Measurements from ENCODE around the gene CNNM1. TPM values are rescaled to one million over a fixed set of nuclear protein-coding genes. Genes with fewer than 3 reads are reported as not detected.

CNNM1 gene
- total and polyA plus RNA-seq, 8 donors, result 0.53 to 1.6 (median 1.3) TPM

- H3K4me3 ChIP-seq, result no peak overlapping the region
- H3K9me3 ChIP-seq, result no peaks in the 10 kb centered on the region
- no peak for DNase-seq
- no peak for TF ChIP-seq CTCF (IDR thresholded peaks at IDR 0.05)
- no peaks in the 10 kb centered on the region for H3K27me3 ChIP-seq
- no peak for FAIRE-seq
- 54 to 62% methylated on average over 1 of the region's 1 CpG for WGBS, 2 donors
- no peak for ATAC-seq
- no peaks in the 10 kb centered on the region for H3K4me1 ChIP-seq
- intact Hi-C loops (cut with DNase I), result no loop called here
- no peak overlapping the region for H3K27ac ChIP-seq
- H3K36me3 ChIP-seq, result no peaks in the 10 kb centered on the region
These were observed 24.0 kb downstream of the CNNM1 start for GRCh38 chr10:99353182-99353581.

- H3K9me3 ChIP-seq, result no peaks in the 10 kb centered on the region
- H3K4me3 ChIP-seq, result no peak overlapping the region
- 41 to 55% methylated on average over 3 of the region's 3 CpGs for WGBS, 2 donors
- DNase-seq (no peak), FAIRE-seq (no peak), ATAC-seq (no peak)
- H3K4me1 ChIP-seq, result no peaks in the 10 kb centered on the region
- no peaks in the 10 kb centered on the region for H3K36me3 ChIP-seq
- intact Hi-C loops (cut with DNase I), result no loop called here
- no peak overlapping the region for H3K27ac ChIP-seq
- no peaks in the 10 kb centered on the region for H3K27me3 ChIP-seq
- TF ChIP-seq CTCF (IDR thresholded peaks at IDR 0.05), result no peak
These were observed 28.5 kb downstream of the CNNM1 start for GRCh38 chr10:99357691-99358090.

- Histone ChIP-seq H3K36me3 (no peaks in the 10 kb centered on the region), H3K27ac (no peak overlapping the region), H3K9me3 (no peaks in the 10 kb centered on the region), H3K4me3 (no peak overlapping the region), H3K27me3 (no peaks in the 10 kb centered on the region), H3K4me1 (no peaks in the 10 kb centered on the region)
- no peak for FAIRE-seq
- WGBS, 2 donors, result 50 to 65% methylated on average over 1 of the region's 1 CpG
- no peak for TF ChIP-seq CTCF (IDR thresholded peaks at IDR 0.05)
- ATAC-seq, result peak in 2 of 4 donors; percentile 25 to 36
- no peak for DNase-seq
- intact Hi-C loops (cut with DNase I), result no loop called here
These were observed 28.9 kb downstream of the CNNM1 start for GRCh38 chr10:99358101-99358500.

- H3K4me3 ChIP-seq, result no peak overlapping the region
- H3K27ac ChIP-seq, result no peak overlapping the region
- H3K9me3 ChIP-seq, result no peaks in the 10 kb centered on the region
- intact Hi-C loops (cut with DNase I), result no loop called here
- no peaks in the 10 kb centered on the region for H3K36me3 ChIP-seq
- no peaks in the 10 kb centered on the region for H3K27me3 ChIP-seq
- ATAC-seq (no peak), DNase-seq (no peak), FAIRE-seq (no peak)
- no peaks in the 10 kb centered on the region for H3K4me1 ChIP-seq
- WGBS, 2 donors, result 69 to 70% methylated on average over 5 of the region's 5 CpGs
- no peak for TF ChIP-seq CTCF (IDR thresholded peaks at IDR 0.05)
These were observed 31.8 kb downstream of the CNNM1 start for GRCh38 chr10:99360934-99361333.

- Histone ChIP-seq H3K4me1 (no peaks in the 10 kb centered on the region), H3K27me3 (no peaks in the 10 kb centered on the region), H3K27ac (no peak overlapping the region), H3K4me3 (no peak overlapping the region), H3K36me3 (no peaks in the 10 kb centered on the region), H3K9me3 (no peaks in the 10 kb centered on the region)
- ATAC-seq, result no peak
- no peak for DNase-seq
- TF ChIP-seq CTCF (IDR thresholded peaks at IDR 0.05), result no peak
- FAIRE-seq, result no peak
- WGBS, 2 donors, result 81 to 82% methylated on average over 4 of the region's 4 CpGs
- intact Hi-C loops (cut with DNase I), result no loop called here
These were observed 35.0 kb downstream of the CNNM1 start for GRCh38 chr10:99364125-99364524.
